Gastroesophageal sphincter (tissue), 3 donors: ENCODE measurements around the gene ARID1A.

Source experiments
- POLR2A ChIP-seq, 2 donors: fragments of 450-650 bp; IDR thresholded peaks; one replicate each; pipeline ENCODE4 v1.6.1; 2017; ENCODE audit warnings: antibody characterized with exemption in 2 of 2, mild to moderate bottlenecking in 2 of 2, moderate library complexity in 1 of 2
- TF ChIP-seq, protein P1 (sequence below), 4 experiments: fragments of 200-600 bp in 2 of 4; fragments of 450-650 bp in 2 of 4; sonication (generic) in 1 of 4; IDR thresholded peaks; one replicate each; pipeline ENCODE4 v1.5.1; 2017 to 2019; ENCODE audit warnings: antibody characterized with exemption in 4 of 4, mild to moderate bottlenecking in 2 of 4, moderate library complexity in 2 of 4

DNA sequence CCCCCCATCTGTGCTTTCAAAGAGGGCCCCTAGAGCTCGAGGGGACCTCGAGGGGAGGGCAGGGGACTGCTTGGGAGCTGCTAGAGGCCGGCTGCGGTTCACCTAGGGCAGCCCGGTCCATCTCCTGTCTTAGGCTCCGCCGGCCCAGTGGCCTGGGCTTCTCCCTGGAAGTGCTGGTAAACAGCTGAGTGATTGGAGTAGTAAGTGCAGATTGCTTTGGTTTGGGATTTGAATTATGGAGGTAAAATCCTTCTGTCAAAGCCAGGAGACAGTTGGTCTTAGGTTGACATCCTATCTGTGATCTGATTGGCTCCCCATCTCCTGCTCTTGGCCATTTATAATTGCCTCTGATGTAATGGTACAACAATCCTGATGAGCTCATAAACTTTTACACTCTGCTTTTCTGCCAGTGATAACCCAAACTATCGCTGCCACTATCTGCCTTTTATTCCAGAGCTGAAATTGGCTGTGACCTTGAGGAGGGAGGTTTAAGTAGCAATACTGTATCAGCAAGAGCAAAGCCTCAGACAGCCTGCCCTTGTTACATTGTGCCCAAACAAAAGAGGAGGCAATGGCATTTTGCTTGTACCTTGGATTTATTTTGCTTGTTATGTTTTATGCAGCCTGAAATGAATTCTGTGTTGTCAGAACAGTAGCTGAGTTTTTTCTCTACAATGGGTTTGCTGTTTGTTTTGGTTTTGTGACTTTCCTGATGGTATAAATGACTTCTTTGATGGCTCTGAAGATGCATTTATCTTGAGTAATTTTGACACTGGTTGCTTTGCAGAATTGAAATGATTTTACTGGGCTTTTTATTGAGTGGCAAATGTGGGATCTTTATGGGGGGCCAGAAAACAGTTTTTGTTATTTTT is 2.4 kb downstream of the ARID1A start:
- TF ChIP-seq, protein P1, sequence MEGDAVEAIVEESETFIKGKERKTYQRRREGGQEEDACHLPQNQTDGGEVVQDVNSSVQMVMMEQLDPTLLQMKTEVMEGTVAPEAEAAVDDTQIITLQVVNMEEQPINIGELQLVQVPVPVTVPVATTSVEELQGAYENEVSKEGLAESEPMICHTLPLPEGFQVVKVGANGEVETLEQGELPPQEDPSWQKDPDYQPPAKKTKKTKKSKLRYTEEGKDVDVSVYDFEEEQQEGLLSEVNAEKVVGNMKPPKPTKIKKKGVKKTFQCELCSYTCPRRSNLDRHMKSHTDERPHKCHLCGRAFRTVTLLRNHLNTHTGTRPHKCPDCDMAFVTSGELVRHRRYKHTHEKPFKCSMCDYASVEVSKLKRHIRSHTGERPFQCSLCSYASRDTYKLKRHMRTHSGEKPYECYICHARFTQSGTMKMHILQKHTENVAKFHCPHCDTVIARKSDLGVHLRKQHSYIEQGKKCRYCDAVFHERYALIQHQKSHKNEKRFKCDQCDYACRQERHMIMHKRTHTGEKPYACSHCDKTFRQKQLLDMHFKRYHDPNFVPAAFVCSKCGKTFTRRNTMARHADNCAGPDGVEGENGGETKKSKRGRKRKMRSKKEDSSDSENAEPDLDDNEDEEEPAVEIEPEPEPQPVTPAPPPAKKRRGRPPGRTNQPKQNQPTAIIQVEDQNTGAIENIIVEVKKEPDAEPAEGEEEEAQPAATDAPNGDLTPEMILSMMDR (IDR thresholded peaks at IDR 0.05): no peak
- TF ChIP-seq POLR2A (IDR thresholded peaks at IDR 0.05): no peak
